Measurements from ENCODE around the gene CNTNAP2.

DNA sequence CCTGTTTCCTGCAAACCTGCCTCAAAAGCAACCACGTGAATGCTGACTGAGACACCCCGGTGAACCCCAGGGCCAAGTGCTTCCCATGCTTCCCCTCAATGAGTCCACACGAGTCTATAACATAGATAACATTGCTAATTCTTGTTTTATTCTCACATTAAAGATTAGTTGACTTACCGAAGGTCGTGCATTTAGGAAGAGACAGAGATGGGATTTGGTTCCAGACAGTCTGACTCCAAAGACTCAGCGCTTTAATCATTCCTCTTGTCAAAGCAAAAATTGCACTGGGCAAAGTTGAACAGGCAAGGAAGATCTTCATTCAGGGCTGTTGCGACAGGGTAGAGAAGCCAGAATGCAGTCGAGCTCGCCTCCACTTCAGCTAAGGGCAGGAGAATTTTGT lies 2038.4 kb downstream of the CNTNAP2 start:
- TF ChIP-seq, protein P1, sequence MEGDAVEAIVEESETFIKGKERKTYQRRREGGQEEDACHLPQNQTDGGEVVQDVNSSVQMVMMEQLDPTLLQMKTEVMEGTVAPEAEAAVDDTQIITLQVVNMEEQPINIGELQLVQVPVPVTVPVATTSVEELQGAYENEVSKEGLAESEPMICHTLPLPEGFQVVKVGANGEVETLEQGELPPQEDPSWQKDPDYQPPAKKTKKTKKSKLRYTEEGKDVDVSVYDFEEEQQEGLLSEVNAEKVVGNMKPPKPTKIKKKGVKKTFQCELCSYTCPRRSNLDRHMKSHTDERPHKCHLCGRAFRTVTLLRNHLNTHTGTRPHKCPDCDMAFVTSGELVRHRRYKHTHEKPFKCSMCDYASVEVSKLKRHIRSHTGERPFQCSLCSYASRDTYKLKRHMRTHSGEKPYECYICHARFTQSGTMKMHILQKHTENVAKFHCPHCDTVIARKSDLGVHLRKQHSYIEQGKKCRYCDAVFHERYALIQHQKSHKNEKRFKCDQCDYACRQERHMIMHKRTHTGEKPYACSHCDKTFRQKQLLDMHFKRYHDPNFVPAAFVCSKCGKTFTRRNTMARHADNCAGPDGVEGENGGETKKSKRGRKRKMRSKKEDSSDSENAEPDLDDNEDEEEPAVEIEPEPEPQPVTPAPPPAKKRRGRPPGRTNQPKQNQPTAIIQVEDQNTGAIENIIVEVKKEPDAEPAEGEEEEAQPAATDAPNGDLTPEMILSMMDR (IDR thresholded peaks at IDR 0.05): no peak
- no peak for TF ChIP-seq POLR2A (IDR thresholded peaks at IDR 0.05)

Measured in uterus (tissue), 2 donors.